ENCODE measurements around the gene NPAS2. TPM values are rescaled to one million over a fixed set of nuclear protein-coding genes. Genes with fewer than 3 reads are reported as not detected.

Gene NPAS2
- total RNA-seq, 1 experiment from 2014 or later, result 20.4 TPM

- Histone ChIP-seq H3K36me3 (ENCODE audit: control insufficient read depth in 1 of 2, insufficient read depth in 2 of 2, low read length in 2 of 2) (no peaks in the 10 kb centered on the region), H4K20me1 (ENCODE audit: insufficient read depth) (no peaks in the 10 kb centered on the region), H3K4me3 (replicated peaks in 1 of 2; ENCODE audit: low read depth in 1 of 2, low read length in 2 of 2) (no peak overlapping the region), H3K27ac (ENCODE audit: low read depth, low read length) (no peak overlapping the region), H3K4me1 (ENCODE audit: control insufficient read depth in 1 of 2, insufficient read depth in 2 of 2, low read length in 2 of 2) (peaks cover 27 to 59% of the 10 kb centered on the region in 2 experiments), H3K9ac (ENCODE audit: low read length) (0 out of 2 replicates have a peak overlapping the region, but pooled peaks have one; percentile 10), H3K27me3 (ENCODE audit: insufficient read depth, low read length) (no peaks in the 10 kb centered on the region), H3K9me3 (ENCODE audit: control insufficient read depth in 1 of 2, insufficient read depth in 1 of 2, low read depth in 1 of 2, low read length in 2 of 2) (no peaks in the 10 kb centered on the region), H3K79me2 (ENCODE audit: insufficient read depth, low read length) (no peaks in the 10 kb centered on the region), H3K4me2 (ENCODE audit: low read length) (peak overlapping the region; percentile 56; the same call in 1 of the 2 replicates), H3K9me2 (ENCODE audit: insufficient read depth) (no peaks in the 10 kb centered on the region), H2AFZ (ENCODE audit: low read depth, low read length, poor library complexity, severe bottlenecking) (no peak overlapping the region)
- intact Hi-C loops (cut with micrococcal nuclease), result no loop called here
- CTCF ChIA-PET, result interaction anchor here (1.2 kb wide), 1 partner anchor 154 kb away, joined by 3 read pairs; no protein-coding TSS in a partner anchor
- TF ChIP-seq SRF (IDR thresholded peaks at IDR 0.05; ENCODE audit: low read depth), result no peak
- TF ChIP-seq REST (IDR thresholded peaks at IDR 0.05; ENCODE audit: low read depth), result no peak
- no peak for TF ChIP-seq ELF1 (IDR thresholded peaks at IDR 0.05; ENCODE audit: borderline replicate concordance, low read depth)
- TF ChIP-seq ZFX (IDR thresholded peaks at IDR 0.05), result no peak
- BruUV-seq (replicated peaks), result no TSS peak
- POLR2A ChIA-PET, result no interaction called here
- ATAC-seq (no peak), DNase-seq (ENCODE audit: low read depth, low spot score) (no peak)
- RAD21 ChIA-PET (ENCODE audit: low non-redundant PET in 1 of 2, low total read pairs in 2 of 2, uncharacterized antibody in 2 of 2, unreplicated experiment in 2 of 2), result no interaction called here
Measured at GRCh38 chr2:100884145-100884621, 64.2 kb downstream of the NPAS2 start.

- Histone ChIP-seq H3K9ac (ENCODE audit: low read length) (no peak overlapping the region), H3K4me1 (ENCODE audit: control insufficient read depth in 1 of 2, insufficient read depth in 2 of 2, low read length in 2 of 2) (peaks cover 18 to 51% of the 10 kb centered on the region in 2 experiments), H3K36me3 (ENCODE audit: control insufficient read depth in 1 of 2, insufficient read depth in 2 of 2, low read length in 2 of 2) (no peaks in the 10 kb centered on the region), H3K4me2 (ENCODE audit: low read length) (no peak overlapping the region), H3K9me2 (ENCODE audit: insufficient read depth) (no peaks in the 10 kb centered on the region), H3K27ac (ENCODE audit: low read depth, low read length) (no peak overlapping the region), H3K27me3 (ENCODE audit: insufficient read depth, low read length) (no peaks in the 10 kb centered on the region), H4K20me1 (ENCODE audit: insufficient read depth) (no peaks in the 10 kb centered on the region), H2AFZ (ENCODE audit: low read depth, low read length, poor library complexity, severe bottlenecking) (no peak overlapping the region), H3K79me2 (ENCODE audit: insufficient read depth, low read length) (no peaks in the 10 kb centered on the region), H3K9me3 (ENCODE audit: control insufficient read depth in 1 of 2, insufficient read depth in 1 of 2, low read depth in 1 of 2, low read length in 2 of 2) (no peaks in the 10 kb centered on the region), H3K4me3 (replicated peaks in 1 of 2; ENCODE audit: low read depth in 1 of 2, low read length in 2 of 2) (no peak overlapping the region)
- ChIA-PET CTCF (no interaction called here), POLR2A (no interaction called here), RAD21 (ENCODE audit: low non-redundant PET in 1 of 2, low total read pairs in 2 of 2, uncharacterized antibody in 2 of 2, unreplicated experiment in 2 of 2) (no interaction called here)
- no TSS peak for BruUV-seq (replicated peaks)
- intact Hi-C loops (cut with micrococcal nuclease), result no loop called here
- ATAC-seq (no peak), DNase-seq (ENCODE audit: low read depth, low spot score) (no peak)
- TF ChIP-seq REST (IDR thresholded peaks at IDR 0.05; ENCODE audit: low read depth) (no peak), SP1 (IDR thresholded peaks at IDR 0.05; ENCODE audit: low read depth) (no peak), ZNF274 (IDR thresholded peaks at IDR 0.05; ENCODE audit: low read depth, low read length) (no peak), ATF3 (IDR thresholded peaks at IDR 0.05) (no peak), POLR2AphosphoS5 (IDR thresholded peaks at IDR 0.05; ENCODE audit: low read depth, low read length) (no peak), SIN3A (IDR thresholded peaks at IDR 0.05; ENCODE audit: low read depth) (no peak)
Measured at GRCh38 chr2:100886085-100886484, 66.1 kb downstream of the NPAS2 start.

Measured in HCT116 (cell line).